Measurements from ENCODE around the gene PREB. TPM values are rescaled to one million over a fixed set of nuclear protein-coding genes. Genes with fewer than 3 reads are reported as not detected.

The PREB gene
- total and polyA plus RNA-seq, 8 donors = 14.2 to 107 (median 41.0) TPM

GRCh38 chr2:27145682-27146081, 11.2 kb upstream of the PREB start:
- Histone ChIP-seq H3K4me3 (no peak overlapping the region), H3K4me1 (no peaks in the 10 kb centered on the region), H3K27me3 (peaks cover 0 to 23% (median 0%) of the 10 kb centered on the region in 3 donors), H3K36me3 (no peaks in the 10 kb centered on the region), H3K27ac (no peak overlapping the region), H3K9me3 (no peaks in the 10 kb centered on the region)
- no peak for DNase-seq
- intact Hi-C loops (cut with DNase I; ENCODE audit: low total_unique reads) = no loop called here
- WGBS, 5 donors = 72 to 90% (median 74%) methylated on average over 2 of the region's 2 CpGs
- TF ChIP-seq POLR2A (IDR thresholded peaks at IDR 0.05) = no peak
- no peak for TF ChIP-seq POLR2AphosphoS5 (IDR thresholded peaks at IDR 0.05)
- TF ChIP-seq EP300 (IDR thresholded peaks at IDR 0.05) = no peak
- TF ChIP-seq CTCF (IDR thresholded peaks at IDR 0.05) = no peak

- Histone ChIP-seq H3K4me1 (no peaks in the 10 kb centered on the region), H3K36me3 (no peaks in the 10 kb centered on the region), H3K9me3 (no peaks in the 10 kb centered on the region), H3K27me3 (peaks cover 0 to 4% (median 0%) of the 10 kb centered on the region in 3 donors), H3K27ac (no peak overlapping the region), H3K4me3 (no peak overlapping the region)
- intact Hi-C loops (cut with DNase I; ENCODE audit: low total_unique reads) = no loop called here
- WGBS, 5 donors = 17 to 56% (median 27%) methylated on average over 1 of the region's 1 CpG
- no peak for TF ChIP-seq POLR2AphosphoS5 (IDR thresholded peaks at IDR 0.05)
- TF ChIP-seq CTCF (IDR thresholded peaks at IDR 0.05) = no peak
- no peak for TF ChIP-seq EP300 (IDR thresholded peaks at IDR 0.05)
- no peak for TF ChIP-seq POLR2A (IDR thresholded peaks at IDR 0.05)
- DNase-seq = no peak
These were observed 8.8 kb upstream of the PREB start for GRCh38 chr2:27143285-27143684.

- TF ChIP-seq EP300 (IDR thresholded peaks at IDR 0.05) = no peak
- no peak for TF ChIP-seq CTCF (IDR thresholded peaks at IDR 0.05)
- no peak for TF ChIP-seq POLR2A (IDR thresholded peaks at IDR 0.05)
- TF ChIP-seq POLR2AphosphoS5 (IDR thresholded peaks at IDR 0.05) = no peak
- Histone ChIP-seq H3K27ac (no peak within 1 kb of the TSS), H3K9me3 (no peaks in the 10 kb centered on the region), H3K4me3 (no peak within 1 kb of the TSS), H3K27me3 (no peaks in the 10 kb centered on the region), H3K36me3 (no peaks in the 10 kb centered on the region), H3K4me1 (peaks cover 0 to 4% (median 0%) of the 10 kb centered on the region in 4 donors)
- no peak for DNase-seq
- 72 to 85% (median 78%) methylated on average over 4 of the region's 4 CpGs for WGBS, 5 donors
- intact Hi-C loops (cut with DNase I; ENCODE audit: low total_unique reads) = no loop called here
These were observed 4.9 kb upstream of the PREB start, which contains the start of gene PRR30 for GRCh38 chr2:27139310-27139709. TSS of gene PRR30 (minus strand) at chr2:27139410. CDS start at chr2:27138329, 1,081 bp downstream.

- no peak overlapping the region for H3K27ac ChIP-seq
- 78 to 86% (median 82%) methylated on average over 5 to 7 of the region's 7 CpGs for WGBS, 5 donors
- no peaks in the 10 kb centered on the region for H3K9me3 ChIP-seq
- peaks cover 7 to 13% (median 9%) of the 10 kb centered on the region in 4 donors for H3K4me1 ChIP-seq
- intact Hi-C loops (cut with DNase I; ENCODE audit: low total_unique reads) = no loop called here
- DNase-seq = no peak
- TF ChIP-seq CTCF (IDR thresholded peaks at IDR 0.05) = no peak
- no peak for TF ChIP-seq EP300 (IDR thresholded peaks at IDR 0.05)
- no peak for TF ChIP-seq POLR2A (IDR thresholded peaks at IDR 0.05)
- no peak for TF ChIP-seq POLR2AphosphoS5 (IDR thresholded peaks at IDR 0.05)
- no peaks in the 10 kb centered on the region for H3K27me3 ChIP-seq
- H3K36me3 ChIP-seq = no peaks in the 10 kb centered on the region
- no peak overlapping the region for H3K4me3 ChIP-seq
These were observed 3.7 kb upstream of the PREB start for GRCh38 chr2:27138111-27138510.

Data from stomach (tissue), 9 donors.